Lower lobe of right lung (tissue), 2 donors: ENCODE measurements around the gene SSC4D. TPM values are rescaled to one million over a fixed set of nuclear protein-coding genes. Genes with fewer than 3 reads are reported as not detected.

Experiments
- ATAC-seq, 2 donors: fragments of 200-7000 bp; cut with Tn5 transposase; one replicate each; pipeline ENCODE4 v1.9.1; 2020 to 2022; ENCODE audit warnings: mild to moderate bottlenecking in 2 of 2, moderate library complexity in 2 of 2
- DNase-seq: peaks from one replicate; pipeline ENCODE4 v3.0.0-alpha.2; 2020
- H3K27ac ChIP-seq: fragments of 200-600 bp; one replicate; pipeline ENCODE4 v1.8.0; 2022
- H3K27me3 ChIP-seq: fragments of 200-600 bp; one replicate; pipeline ENCODE4 v1.8.0; 2022; ENCODE audit warnings: low read depth
- H3K36me3 ChIP-seq: fragments of 200-600 bp; one replicate; pipeline ENCODE4 v1.8.0; 2022; ENCODE audit warnings: mild to moderate bottlenecking
- H3K4me1 ChIP-seq: fragments of 200-600 bp; one replicate; pipeline ENCODE4 v1.8.0; 2022
- H3K4me3 ChIP-seq: fragments of 200-600 bp; one replicate; pipeline ENCODE4 v1.8.0; 2022; ENCODE audit warnings: mild to moderate bottlenecking
- H3K9me3 ChIP-seq: fragments of 200-600 bp; one replicate; pipeline ENCODE4 v1.8.0; 2022
- CTCF ChIP-seq: fragments of 200-600 bp; IDR thresholded peaks from one replicate; pipeline ENCODE4 v1.8.0; 2022; ENCODE audit warnings: antibody characterized with exemption, mild to moderate bottlenecking
- intact Hi-C: fragments of 100-400 bp; cut with DNase I; formaldehyde crosslinking; loops from one replicate; pipeline ENCODE4 v1.11.0; 2022
- total RNA-seq: library from RNA; stranded (reverse); fragmentation: NEBNext Ultra II Directional; extraction: Animal tissue kit (Norgen Biotek cat#: 25700); gene quantifications from one replicate; pipeline ENCODE4 v1.2.1, GENCODE V29; 2021
- donor health status: DM: no; HTN: yes; CAD: no; lungs with severe emphysema.

Gene SSC4D
- total RNA-seq, 1 donor from 2014 or later: 1.7 TPM

DNA sequence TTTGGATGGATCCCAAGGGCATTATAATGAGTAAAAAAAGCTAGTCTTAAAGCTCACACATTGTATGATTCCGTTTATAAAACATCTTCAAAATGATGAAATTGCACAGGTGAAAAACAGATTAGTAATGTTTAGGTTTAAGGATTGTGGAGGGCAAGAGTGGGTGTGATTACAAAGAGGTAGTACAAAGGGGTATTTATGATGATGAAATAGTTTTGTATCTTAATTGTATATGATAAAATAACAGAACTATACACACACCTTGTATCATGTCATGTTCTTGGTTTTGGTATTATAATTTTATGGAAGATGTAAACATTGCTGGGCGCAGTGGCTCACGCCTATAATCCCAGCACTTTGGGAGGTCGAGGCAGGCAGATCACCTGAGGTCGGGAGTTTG is 2.8 kb upstream of the SSC4D start:
- H3K4me3 ChIP-seq: no peak overlapping the region
- DNase-seq (no peak), ATAC-seq (no peak)
- no peaks in the 10 kb centered on the region for H3K27me3 ChIP-seq
- H3K9me3 ChIP-seq: no peaks in the 10 kb centered on the region
- no peak overlapping the region for H3K27ac ChIP-seq
- no peaks in the 10 kb centered on the region for H3K36me3 ChIP-seq
- no peaks in the 10 kb centered on the region for H3K4me1 ChIP-seq
- TF ChIP-seq CTCF: no peak
- intact Hi-C loops: no loop called here

DNA sequence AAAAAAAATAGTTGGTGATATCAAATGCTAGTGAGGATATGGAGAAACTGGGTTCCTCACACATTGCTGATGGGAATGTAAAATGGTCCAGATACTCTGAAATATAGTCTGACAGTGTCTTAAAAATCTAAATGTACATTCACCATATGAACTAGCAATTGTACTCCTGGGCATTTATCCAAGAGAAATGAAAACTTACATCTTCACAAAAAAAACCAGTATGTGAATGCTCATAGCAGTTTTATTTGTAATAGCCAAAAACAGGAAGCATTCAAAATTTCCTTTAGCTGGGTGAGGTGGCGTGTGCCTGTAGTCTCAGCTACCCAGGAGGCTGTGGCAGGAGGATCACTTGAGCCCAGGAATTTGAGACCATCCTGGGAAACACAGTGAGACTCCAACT is 2.1 kb upstream of the SSC4D start:
- no peak overlapping the region for H3K27ac ChIP-seq
- H3K36me3 ChIP-seq: no peaks in the 10 kb centered on the region
- no peaks in the 10 kb centered on the region for H3K9me3 ChIP-seq
- no peak overlapping the region for H3K4me3 ChIP-seq
- H3K4me1 ChIP-seq: no peaks in the 10 kb centered on the region
- ATAC-seq (no peak), DNase-seq (no peak)
- H3K27me3 ChIP-seq: no peaks in the 10 kb centered on the region
- no peak for TF ChIP-seq CTCF
- intact Hi-C loops: no loop called here

GRCh38 chr7:76408121-76408560 is 1.4 kb downstream of the SSC4D start:
- intact Hi-C loops: no loop called here
- H3K9me3 ChIP-seq: no peaks in the 10 kb centered on the region
- no peaks in the 10 kb centered on the region for H3K36me3 ChIP-seq
- no peak for TF ChIP-seq CTCF
- DNase-seq (no peak), ATAC-seq (no peak)
- no peak overlapping the region for H3K27ac ChIP-seq
- no peaks in the 10 kb centered on the region for H3K4me1 ChIP-seq
- no peak overlapping the region for H3K4me3 ChIP-seq
- H3K27me3 ChIP-seq: no peaks in the 10 kb centered on the region

- no peak for ATAC-seq
- Histone ChIP-seq H3K9me3 (no peaks in the 10 kb centered on the region), H3K36me3 (no peaks in the 10 kb centered on the region), H3K27me3 (no peaks in the 10 kb centered on the region), H3K4me1 (no peaks in the 10 kb centered on the region), H3K27ac (no peak overlapping the region), H3K4me3 (no peak overlapping the region)
- intact Hi-C loops: no loop called here
- no peak for DNase-seq
- TF ChIP-seq CTCF: no peak
Observed at GRCh38 chr7:76407718-76408117, 1.8 kb downstream of the SSC4D start.

DNA sequence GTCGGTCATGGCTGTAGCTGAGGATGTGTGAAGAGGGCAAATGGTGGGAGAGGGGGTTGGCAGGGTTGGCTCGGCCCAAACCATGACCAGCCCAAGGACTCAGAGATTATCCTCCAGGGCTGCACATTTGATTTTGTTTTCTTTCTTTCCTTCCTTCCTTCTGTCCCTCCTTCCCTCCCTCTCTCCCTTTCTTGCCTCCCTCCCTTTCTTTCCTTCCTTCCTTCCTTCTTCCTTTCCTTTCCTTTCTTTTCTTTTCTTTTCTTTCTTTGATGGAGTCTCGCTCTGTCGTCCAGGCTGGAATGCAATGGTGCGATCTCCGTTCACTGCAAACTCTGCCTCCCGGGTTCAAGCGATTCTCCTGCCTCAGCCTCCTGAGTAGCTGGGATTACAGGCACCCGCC is 3.8 kb downstream of the SSC4D start:
- H3K4me3 ChIP-seq: no peak overlapping the region
- H3K4me1 ChIP-seq: no peaks in the 10 kb centered on the region

More for the DNA sequence above, 3.8 kb downstream of the SSC4D start:
- DNase-seq (no peak), ATAC-seq (no peak)
- TF ChIP-seq CTCF: no peak
- no peaks in the 10 kb centered on the region for H3K9me3 ChIP-seq
- no peak overlapping the region for H3K27ac ChIP-seq
- H3K27me3 ChIP-seq: no peaks in the 10 kb centered on the region
- intact Hi-C loops: no loop called here
- no peaks in the 10 kb centered on the region for H3K36me3 ChIP-seq
